HG03066 (cell line): ENCODE data around the gene SBK1.
"Not testable (repeated sequence)": the region's sequence is repeated elsewhere in the genome, so short reads cannot be mapped to it uniquely, and the experiment has no call there.

Source experiments
- ATAC-seq: cut with Tn5 transposase; IDR thresholded peaks from one replicate; pipeline ENCODE4 v1.9.1; 2021; ENCODE audit warnings: low read depth; ENCODE audit not compliant: unreplicated experiment

SBK1 gene

GRCh38 chr16:28291651-28292626, at the start of gene SBK1:
Gene SBK1, plus strand, starts transcription at chr16:28292525. Its CDS starts 24,867 bp downstream, at chr16:28317392.
- ATAC-seq: peak; percentile 81

GRCh38 chr16:28249483-28249882, 42.8 kb upstream of the SBK1 start:
- ATAC-seq: not testable (repeated sequence)

- ATAC-seq: no peak
Measured at GRCh38 chr16:28250999-28251398, 41.3 kb upstream of the SBK1 start.

GRCh38 chr16:28254158-28254557, 38.2 kb upstream of the SBK1 start:
- no peak for ATAC-seq

- ATAC-seq: no peak
Measured at GRCh38 chr16:28255838-28256237, 36.5 kb upstream of the SBK1 start.

- no peak for ATAC-seq
Measured at GRCh38 chr16:28257256-28257655, 35.1 kb upstream of the SBK1 start.

GRCh38 chr16:28258567-28258966, 33.8 kb upstream of the SBK1 start:
- no peak for ATAC-seq

- no peak for ATAC-seq
Measured at GRCh38 chr16:28259091-28259780, 33.1 kb upstream of the SBK1 start.

GRCh38 chr16:28259781-28260150, 32.6 kb upstream of the SBK1 start:
- ATAC-seq: no peak

- no peak for ATAC-seq
Measured at GRCh38 chr16:28260193-28260592, 32.1 kb upstream of the SBK1 start.

- ATAC-seq: no peak
Measured at GRCh38 chr16:28261942-28262341, 30.4 kb upstream of the SBK1 start.

GRCh38 chr16:28263305-28263704, 29.0 kb upstream of the SBK1 start:
- ATAC-seq: no peak

GRCh38 chr16:28264656-28265055, 27.7 kb upstream of the SBK1 start:
- no peak for ATAC-seq

- no peak for ATAC-seq
Measured at GRCh38 chr16:28265822-28266221, 26.5 kb upstream of the SBK1 start.

GRCh38 chr16:28267356-28267755, 25.0 kb upstream of the SBK1 start:
- ATAC-seq: no peak

GRCh38 chr16:28273511-28273910, 18.8 kb upstream of the SBK1 start:
- no peak for ATAC-seq

GRCh38 chr16:28274676-28275075, 17.6 kb upstream of the SBK1 start:
- ATAC-seq: no peak

- no peak for ATAC-seq
Measured at GRCh38 chr16:28276301-28276700, 16.0 kb upstream of the SBK1 start.

GRCh38 chr16:28277537-28278388, 14.6 kb upstream of the SBK1 start:
- ATAC-seq: no peak

- ATAC-seq: no peak
Measured at GRCh38 chr16:28279006-28279405, 13.3 kb upstream of the SBK1 start.
